Astrocyte (in vitro differentiated cells and primary cell): ENCODE measurements around the gene A3GALT2.

Experiments
- EZH2 ChIP-seq: IDR thresholded peaks from 2 replicates; pipeline ENCODE4 v1.6.1; 2012; ENCODE audit warnings: mild to moderate bottlenecking, low read length, inconsistent platforms; ENCODE audit not compliant: insufficient read depth
- TF ChIP-seq, protein P1 (sequence below): IDR thresholded peaks from 2 replicates; pipeline ENCODE4 v1.5.1; 2011; ENCODE audit warnings: low read depth, mild to moderate bottlenecking, inconsistent platforms, low read length, moderate library complexity; ENCODE audit not compliant: insufficient read depth

DNA sequence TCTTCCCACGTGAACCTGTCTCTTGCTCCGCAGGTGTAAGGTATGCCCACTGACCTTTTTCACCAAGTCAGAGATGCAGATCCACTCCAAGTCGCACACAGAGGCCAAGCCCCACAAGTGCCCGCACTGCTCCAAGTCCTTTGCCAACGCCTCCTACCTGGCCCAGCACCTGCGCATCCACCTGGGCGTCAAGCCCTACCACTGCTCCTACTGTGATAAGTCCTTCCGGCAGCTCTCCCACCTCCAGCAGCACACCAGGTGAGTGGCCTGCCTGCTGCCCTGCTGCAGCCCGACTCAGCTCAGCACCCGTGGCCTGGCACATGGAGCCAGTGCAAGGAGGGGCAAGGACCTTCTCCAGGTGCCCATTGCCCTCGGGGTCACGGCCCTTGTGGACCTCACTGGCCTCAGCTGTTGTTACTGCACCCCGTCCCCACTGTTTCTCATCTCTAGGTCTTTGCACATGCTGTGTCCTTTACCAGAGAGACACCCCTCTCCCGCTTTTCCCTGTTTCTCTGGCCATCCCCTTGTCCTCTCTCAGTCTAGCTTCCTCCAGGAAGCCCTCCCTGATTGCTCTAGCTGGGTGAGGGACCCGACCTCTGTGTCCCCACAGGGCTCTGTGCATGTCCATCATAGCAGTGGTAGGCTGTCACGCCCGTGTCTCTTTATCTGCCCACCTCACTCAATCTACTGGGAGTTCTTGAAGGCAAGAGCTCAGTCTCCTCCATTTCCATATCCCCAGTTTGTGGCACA is 39.2 kb downstream of the A3GALT2 start:
- TF ChIP-seq EZH2, result no peak
- TF ChIP-seq, protein P1, sequence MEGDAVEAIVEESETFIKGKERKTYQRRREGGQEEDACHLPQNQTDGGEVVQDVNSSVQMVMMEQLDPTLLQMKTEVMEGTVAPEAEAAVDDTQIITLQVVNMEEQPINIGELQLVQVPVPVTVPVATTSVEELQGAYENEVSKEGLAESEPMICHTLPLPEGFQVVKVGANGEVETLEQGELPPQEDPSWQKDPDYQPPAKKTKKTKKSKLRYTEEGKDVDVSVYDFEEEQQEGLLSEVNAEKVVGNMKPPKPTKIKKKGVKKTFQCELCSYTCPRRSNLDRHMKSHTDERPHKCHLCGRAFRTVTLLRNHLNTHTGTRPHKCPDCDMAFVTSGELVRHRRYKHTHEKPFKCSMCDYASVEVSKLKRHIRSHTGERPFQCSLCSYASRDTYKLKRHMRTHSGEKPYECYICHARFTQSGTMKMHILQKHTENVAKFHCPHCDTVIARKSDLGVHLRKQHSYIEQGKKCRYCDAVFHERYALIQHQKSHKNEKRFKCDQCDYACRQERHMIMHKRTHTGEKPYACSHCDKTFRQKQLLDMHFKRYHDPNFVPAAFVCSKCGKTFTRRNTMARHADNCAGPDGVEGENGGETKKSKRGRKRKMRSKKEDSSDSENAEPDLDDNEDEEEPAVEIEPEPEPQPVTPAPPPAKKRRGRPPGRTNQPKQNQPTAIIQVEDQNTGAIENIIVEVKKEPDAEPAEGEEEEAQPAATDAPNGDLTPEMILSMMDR, result no peak
